ENCODE results near the gene NRDE2.

DNA sequence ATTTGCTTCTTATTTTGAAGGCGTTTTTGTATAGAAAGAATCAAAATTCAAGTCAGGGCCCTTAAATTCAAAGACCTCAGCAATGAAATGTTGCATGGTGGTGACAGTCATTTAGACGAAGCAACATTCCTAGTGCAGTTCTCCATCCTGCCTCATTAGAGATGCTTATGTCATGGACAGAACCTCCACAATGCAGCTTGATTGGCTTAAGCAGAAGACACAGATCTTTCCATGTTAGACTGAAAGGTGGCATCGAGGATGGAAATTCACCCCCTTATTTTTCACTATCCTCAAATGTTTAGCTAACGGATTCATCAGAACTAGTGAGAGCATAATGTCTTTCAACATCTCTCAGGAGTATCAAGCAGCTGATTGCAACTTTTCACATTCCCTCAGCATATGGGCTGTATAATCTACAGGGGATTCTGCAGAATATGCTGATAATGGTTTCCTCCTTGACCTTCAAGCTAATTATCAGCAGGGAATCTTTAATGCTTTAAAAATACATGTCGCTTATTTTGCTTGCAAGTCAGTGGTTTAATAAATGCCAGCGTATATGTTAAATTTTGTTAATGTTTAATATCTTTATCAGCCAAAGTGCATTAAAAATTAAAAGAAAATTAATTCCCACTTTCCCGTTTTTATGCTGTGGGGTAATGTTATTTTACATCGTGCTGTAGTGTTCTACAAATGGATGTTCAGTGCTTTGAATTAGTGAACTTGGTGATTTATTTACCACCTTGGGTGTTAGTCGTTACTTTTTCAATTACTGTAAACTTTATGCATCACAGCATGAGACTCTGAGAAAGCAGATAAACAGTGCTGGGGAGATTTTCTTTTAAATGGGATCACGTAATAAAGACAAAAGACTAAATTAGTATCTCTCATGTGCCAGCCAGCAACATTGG lies 12.8 kb upstream of the NRDE2 start:
- no peak for TF ChIP-seq POLR2AphosphoS5 (IDR thresholded peaks at IDR 0.05)
- TF ChIP-seq, protein P1, sequence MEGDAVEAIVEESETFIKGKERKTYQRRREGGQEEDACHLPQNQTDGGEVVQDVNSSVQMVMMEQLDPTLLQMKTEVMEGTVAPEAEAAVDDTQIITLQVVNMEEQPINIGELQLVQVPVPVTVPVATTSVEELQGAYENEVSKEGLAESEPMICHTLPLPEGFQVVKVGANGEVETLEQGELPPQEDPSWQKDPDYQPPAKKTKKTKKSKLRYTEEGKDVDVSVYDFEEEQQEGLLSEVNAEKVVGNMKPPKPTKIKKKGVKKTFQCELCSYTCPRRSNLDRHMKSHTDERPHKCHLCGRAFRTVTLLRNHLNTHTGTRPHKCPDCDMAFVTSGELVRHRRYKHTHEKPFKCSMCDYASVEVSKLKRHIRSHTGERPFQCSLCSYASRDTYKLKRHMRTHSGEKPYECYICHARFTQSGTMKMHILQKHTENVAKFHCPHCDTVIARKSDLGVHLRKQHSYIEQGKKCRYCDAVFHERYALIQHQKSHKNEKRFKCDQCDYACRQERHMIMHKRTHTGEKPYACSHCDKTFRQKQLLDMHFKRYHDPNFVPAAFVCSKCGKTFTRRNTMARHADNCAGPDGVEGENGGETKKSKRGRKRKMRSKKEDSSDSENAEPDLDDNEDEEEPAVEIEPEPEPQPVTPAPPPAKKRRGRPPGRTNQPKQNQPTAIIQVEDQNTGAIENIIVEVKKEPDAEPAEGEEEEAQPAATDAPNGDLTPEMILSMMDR (IDR thresholded peaks at IDR 0.05), result no peak
